GM21737 (cell line): Measurements from ENCODE around the gene PHF21B.
"Not testable (repeated sequence)": the region's sequence is repeated elsewhere in the genome, so short reads cannot be mapped to it uniquely, and the experiment has no call there.

Source experiments
- ATAC-seq: cut with Tn5 transposase; IDR thresholded peaks from one replicate; pipeline ENCODE4 v1.9.1; 2021; ENCODE audit warnings: mild to moderate bottlenecking, moderate library complexity; ENCODE audit not compliant: unreplicated experiment

Gene PHF21B

GRCh38 chr22:44881624-44882023, 128.2 kb downstream of the PHF21B start:
- no peak for ATAC-seq

- no peak for ATAC-seq
Observed at GRCh38 chr22:44880610-44881290, 129.1 kb downstream of the PHF21B start.

GRCh38 chr22:44879301-44879680, 130.5 kb downstream of the PHF21B start:
- no peak for ATAC-seq

DNA sequence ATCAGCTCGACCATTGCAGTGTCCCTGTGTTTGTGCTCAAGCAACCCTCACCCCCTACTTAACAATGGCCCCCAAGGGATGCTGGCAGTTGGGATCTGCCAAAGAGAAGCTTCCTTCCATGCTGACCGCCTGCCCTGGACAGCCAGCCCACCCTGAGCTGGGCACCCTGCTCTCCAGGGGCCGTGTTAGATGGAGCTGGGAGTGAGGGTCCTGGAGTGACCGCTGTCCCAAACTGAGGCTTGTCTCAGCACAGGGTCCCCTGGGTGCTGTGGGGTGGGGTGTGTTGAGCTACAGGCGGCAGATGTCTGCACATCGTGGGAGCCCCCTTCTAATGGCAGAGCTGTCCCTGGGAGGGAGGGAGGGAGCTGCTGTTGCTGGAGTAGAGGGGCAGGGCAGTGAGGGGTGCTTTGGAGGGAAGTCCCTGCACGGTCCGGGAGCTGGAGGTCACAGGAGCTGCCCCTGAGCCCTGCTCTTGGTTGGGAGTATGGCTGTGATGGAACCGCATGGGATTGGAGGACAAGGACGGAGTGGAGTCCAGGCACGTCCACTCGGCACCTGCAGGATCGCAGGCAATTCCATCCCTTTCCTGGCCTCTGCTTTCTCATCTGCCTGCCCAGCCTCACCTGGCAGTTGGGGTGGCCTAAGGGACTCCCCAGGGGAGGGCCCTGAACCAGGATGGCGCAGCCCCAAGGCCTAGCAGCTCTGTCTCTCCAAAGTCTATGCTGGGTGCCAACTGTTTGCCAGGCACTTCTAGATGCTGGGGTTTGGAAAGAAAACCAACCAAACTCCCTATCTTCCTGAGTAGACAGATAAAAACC, 131.1 kb downstream of the PHF21B start:
- ATAC-seq = no peak

- no peak for ATAC-seq
Observed at GRCh38 chr22:44876921-44877320, 132.9 kb downstream of the PHF21B start.

DNA sequence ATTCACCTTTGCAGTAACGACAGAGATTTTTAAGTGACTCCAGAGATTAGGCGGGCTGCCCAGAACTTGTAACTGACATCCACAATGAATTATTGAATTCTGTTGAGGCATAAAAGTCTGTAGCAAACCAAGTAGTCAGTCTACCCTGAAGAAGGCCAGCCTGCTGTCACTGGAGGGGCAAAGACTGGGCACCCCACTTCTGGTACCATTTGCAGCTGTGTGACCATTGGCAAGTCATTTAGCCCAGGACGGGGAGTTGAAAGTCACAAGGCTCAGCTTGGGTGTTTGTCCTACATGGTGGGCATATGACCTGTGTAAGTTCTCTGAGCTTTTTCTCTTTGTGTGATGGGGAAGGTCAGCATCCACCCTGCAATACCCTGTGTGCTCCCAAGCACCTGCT, 138.0 kb downstream of the PHF21B start:
- ATAC-seq = no peak

DNA sequence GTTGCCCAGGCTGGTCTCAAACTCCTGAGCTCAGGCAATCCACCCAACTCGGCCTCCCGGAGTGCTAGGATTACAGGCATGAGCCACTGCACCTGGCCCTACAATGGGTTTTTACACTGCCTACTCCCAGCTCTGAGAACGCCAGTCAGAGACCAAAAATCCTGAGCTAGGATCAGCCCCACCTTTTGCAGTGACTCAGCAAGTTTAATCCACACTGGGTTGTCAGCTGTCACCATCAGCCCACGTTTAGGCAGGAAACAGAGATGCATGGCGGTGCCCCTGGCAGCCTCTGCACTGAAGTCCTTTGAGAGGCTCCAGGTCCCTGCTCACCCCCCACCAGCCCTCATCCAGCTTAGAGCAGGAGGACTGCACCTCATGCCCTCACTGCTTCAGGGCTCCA, 139.8 kb downstream of the PHF21B start:
- no peak for ATAC-seq

- no peak for ATAC-seq
Observed at GRCh38 chr22:44869196-44869595, 140.6 kb downstream of the PHF21B start.

DNA sequence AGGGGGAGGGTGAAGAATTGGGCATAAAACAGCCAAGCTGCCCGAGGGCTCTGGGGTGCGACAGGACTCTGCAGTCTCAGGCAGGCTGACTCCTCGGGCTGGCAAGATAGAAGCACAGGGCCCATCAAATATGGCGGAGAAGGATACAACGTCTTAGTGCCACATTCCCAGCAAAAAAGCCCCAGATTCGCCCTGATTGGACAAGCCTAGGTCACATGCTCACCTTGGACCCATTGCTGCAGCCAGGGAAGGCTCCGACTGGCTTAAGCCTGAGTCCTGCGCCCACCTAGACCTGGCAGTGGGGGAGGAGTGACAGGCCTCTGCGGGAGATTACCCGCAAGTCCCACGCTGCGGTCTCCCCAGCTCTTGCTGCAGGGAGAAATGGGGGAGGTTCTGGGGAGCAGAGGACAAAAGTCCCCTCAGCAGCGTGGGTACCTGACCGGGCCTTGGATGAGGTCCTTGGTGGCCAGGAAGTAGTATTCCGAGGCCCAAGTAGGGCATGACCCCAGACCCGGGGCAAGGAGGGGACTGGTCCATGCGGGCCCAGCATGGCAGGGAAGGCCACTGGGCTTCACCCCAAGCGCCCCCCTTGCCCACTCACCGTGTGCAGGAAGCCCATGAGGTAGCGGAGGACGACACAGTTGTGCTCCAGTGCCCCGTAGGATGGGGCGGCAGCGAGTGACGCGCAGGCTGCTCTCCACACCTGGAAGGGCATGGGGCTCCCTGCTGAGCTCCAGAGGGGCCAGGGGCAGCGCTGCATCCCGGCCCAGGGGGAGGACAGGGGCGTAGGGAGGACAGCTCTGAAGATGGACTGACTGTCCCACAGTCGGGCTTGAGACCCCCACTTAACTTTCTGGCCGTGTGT, 144.4 kb downstream of the PHF21B start:
- ATAC-seq = no peak

DNA sequence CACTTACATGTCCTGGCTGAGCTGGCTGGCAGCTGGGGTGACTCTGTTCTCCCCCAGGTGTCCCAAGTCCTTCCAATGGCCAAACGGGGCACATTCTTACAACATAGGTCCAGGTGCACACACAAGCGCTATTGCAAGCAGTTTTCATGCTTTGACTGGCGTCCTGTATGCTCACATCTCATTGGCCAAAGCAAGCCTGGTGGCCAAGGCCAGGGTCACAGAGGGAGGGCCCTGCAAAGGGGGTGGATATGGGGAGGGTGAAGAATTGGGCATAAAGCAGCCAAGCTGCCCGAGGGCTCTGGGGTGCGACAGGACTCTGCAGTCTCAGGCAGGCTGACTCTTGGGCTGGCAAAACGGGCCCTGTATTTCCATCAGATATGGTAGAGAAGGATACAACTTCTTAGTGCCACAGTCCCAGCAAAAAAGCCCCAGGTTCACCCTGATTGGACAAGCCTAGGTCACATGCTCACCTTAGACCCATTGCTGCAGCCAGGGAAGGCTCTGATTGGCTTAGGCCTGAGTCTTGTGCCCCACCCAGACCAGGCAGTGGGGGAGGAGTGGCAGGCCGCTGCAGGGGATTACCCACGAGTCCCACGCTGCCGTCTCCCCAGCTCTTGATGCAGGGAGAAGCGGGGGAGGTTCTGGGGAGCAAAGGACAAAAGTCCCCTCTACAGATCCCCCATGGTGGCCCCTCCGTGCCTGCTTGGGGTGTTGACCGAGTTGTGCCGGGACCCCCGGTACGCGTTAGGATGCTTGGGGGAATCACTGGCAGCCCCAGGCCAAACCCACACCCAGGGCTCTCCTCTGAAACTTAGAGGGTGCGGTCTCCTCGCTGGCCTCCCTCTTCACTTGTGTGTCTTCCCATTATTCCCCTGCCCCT, 146.6 kb downstream of the PHF21B start:
- no peak for ATAC-seq

GRCh38 chr22:44862281-44862680, 147.5 kb downstream of the PHF21B start:
- ATAC-seq = no peak

- no peak for ATAC-seq
Observed at GRCh38 chr22:44861245-44861644, 148.6 kb downstream of the PHF21B start.

DNA sequence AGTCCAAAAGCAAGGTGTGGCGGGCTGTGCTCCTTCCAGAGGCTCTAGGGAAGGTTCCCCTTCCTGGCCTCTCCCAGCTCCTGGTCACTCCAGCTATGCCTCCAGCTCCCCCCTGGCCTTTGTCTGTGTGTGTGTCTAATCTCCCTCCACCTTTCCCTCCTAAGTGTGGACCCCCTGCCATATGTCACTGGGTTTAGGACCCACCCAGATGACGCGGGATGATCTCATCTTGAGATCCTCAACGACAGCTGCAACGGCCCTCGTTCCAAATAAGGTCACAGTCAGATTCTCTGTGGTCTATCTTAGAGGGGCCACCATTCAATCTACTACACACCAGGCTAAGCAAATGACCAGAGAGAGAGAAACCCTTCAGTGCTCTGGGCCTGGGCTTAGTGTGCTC, 149.5 kb downstream of the PHF21B start:
- ATAC-seq = no peak

DNA sequence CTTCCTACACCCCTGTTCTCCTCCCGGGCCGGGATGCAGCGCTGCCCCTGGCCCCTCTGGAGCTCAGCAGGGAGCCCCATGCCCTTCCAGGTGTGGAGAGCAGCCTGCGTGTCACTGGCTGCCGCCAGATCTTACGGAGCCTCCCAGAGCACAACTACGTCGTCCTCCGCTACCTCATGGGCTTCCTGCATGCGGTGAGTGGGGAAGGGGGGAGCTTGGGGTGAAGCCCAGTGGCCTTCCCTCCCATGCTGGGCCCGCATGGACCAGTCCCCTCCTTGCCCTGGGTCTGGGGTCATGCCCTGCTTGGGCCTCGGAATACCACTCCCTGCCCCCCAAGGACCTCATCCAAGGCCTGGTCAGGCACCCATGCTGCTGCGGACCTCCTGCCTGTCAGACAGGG, 150.2 kb downstream of the PHF21B start:
- ATAC-seq = no peak

DNA sequence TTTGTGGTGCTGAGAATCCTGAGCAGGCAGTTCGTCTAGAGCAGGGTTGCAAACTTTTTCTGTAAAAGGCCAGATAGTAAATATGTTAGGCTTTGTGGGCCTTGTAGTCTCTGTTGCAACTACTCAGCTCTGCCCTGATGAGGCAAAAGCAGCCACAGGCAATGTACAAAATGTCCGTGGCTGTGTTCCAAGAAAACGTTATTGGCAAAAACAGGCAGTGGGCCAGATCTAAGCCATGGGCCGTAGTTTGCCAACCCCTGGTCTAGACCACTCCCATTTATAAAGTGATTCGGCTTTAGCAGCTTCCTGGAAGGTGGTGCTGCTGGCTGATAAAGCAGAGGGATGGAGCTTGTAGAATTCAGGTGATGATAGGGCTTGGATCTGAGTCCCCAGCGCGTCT, 151.0 kb downstream of the PHF21B start:
- not testable (repeated sequence) for ATAC-seq

DNA sequence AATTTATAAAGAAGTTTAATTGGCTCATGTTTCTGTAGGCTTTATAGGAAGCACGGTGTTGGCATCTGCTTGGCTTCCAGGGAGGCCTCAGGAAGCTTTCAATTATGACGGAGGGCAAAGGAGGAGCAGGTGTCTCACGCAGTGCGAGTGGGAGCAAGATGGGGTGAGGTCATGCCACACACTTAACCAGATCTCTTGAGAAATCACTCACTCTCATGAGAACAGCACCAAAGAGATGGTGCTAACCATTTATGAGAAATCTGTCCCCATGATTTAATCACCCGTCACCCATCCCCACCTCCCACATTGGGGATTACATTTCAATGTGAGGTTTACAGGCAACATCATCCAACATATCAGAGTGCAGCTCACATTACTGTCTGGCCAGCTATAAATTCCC, 153.9 kb downstream of the PHF21B start:
- no peak for ATAC-seq

DNA sequence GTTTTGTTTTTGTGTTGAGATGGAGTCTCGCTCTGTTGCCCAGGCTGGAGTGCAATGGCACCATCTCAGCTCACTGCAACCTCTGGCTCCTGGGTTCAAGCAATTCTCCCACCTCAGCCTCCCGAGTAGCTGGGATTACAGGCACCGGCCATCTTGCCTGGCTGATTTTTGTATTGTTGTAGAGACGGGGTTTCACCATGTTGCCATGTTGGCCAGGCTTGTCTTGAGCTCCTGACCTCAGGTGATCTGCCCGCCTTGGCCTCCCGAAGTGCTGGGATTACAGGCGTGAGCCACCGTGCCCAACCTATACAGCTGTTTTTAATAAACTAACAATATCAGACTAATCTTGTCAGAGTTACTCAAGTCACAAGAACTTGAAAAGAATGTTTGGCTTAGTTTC, 155.2 kb downstream of the PHF21B start:
- not testable (repeated sequence) for ATAC-seq

DNA sequence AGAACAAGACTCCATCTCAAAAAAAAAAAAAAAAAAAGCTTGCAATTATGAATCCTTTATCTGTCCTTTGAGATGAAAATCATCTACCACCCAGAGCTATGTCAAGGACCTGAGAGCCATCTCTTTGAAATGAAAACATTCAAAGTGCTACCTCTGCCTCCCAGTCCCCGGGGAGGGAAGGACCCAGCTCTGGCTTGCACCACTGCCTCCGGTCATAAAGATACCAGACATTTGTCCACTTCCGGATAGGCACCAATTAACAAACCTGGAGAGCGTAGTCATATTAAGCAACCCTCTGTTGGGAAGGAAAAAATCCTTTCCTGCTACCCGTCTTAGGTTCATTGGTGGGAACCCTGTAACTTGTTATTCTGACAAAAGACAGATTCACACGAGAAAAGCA, 158.9 kb downstream of the PHF21B start:
- no peak for ATAC-seq

DNA sequence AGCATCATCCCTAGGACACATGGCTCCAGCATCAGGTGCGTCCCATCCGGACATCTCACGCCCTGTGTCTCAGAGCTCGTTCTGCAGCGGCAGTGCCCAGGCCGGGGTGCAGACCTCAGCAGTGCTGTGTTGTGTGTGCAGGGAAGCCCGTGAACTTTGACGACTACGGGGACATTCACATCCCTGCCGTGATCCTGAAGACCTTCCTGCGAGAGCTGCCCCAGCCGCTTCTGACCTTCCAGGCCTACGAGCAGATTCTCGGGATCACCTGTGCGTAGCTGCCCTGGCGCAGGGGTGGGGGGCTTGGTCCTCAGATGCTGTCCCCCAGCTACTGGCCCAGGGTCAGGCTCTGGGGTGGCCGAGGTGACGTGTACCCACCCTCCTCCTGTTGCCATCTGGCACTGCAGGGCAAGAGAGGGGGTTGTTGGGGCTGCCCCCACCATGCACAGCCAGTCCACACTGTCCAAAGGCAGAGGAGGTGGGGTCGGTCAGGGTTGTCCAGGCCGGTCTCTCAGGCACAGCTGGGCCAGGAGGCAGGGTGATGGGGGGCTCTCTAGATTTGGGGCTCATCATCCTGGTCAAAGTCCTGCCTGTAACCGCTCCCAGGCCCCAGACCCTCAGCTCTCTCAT, 160.9 kb downstream of the PHF21B start:
- no peak for ATAC-seq

DNA sequence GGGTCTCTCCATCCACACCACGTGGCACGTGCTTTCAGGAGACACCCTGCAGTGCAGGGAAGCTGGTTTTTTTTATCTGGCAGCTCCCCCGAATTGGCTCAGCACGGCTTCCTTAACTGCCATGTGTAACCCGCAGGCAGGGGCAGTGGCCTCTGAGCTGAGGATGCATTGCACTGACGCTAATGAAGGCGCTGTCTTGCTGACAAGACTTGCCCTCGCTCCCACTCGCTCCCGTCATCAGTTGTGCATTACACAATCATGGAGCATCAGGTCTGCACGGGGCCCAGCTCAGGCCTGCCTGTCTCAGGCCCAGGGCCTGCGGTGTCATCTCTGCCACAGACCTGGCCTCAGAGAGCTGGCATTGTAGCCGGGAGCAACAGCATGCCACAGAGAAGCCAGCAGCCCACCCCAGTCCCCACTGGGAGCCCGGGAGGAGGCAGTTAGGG, 161.5 kb downstream of the PHF21B start:
- no peak for ATAC-seq
